ENCODE measurements around the gene ARAP3.

ARAP3 gene

DNA sequence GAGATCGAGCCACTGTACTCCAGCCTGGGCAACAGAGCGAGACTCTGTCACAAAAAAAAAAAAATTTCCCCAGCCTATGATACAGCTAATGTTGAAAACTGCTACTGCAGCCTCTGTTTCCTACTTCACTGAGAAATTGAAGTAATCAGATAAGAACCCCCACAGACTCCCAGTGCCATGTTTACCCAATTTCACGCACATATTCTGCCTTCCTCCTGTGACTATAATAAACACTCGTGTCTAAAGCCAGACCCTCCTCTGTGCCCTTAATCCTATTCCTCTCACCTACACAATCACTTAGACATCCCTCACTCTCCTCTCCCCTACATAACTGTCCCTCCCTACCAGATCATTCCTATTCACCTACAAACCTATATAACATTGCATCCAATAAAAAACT is 6.4 kb downstream of the ARAP3 start:
- no peaks in the 10 kb centered on the region for H3K27me3 ChIP-seq (ENCODE audit: control insufficient read depth in 5 of 5, insufficient read depth in 4 of 5, low read length in 5 of 5)
- no peak overlapping the region for H3K27ac ChIP-seq (ENCODE audit: low read depth, low read length)
- H3K9ac ChIP-seq (ENCODE audit: low read length in 5 of 5), result no peak overlapping the region
- no peaks in the 10 kb centered on the region for H3K9me3 ChIP-seq (ENCODE audit: control insufficient read depth in 5 of 5, low read length in 5 of 5)
- peaks cover 0 to 20% (median 3%) of the 10 kb centered on the region in 5 donors for H3K4me1 ChIP-seq (ENCODE audit: control insufficient read depth in 5 of 5, insufficient read depth in 5 of 5, low read length in 5 of 5)
- H3K4me3 ChIP-seq (ENCODE audit: low read depth in 1 of 5, low read length in 5 of 5), result no peak overlapping the region
- peaks cover 0 to 48% (median 24%) of the 10 kb centered on the region in 5 donors for H3K36me3 ChIP-seq (ENCODE audit: control insufficient read depth in 5 of 5, insufficient read depth in 5 of 5, low read length in 5 of 5)

DNA sequence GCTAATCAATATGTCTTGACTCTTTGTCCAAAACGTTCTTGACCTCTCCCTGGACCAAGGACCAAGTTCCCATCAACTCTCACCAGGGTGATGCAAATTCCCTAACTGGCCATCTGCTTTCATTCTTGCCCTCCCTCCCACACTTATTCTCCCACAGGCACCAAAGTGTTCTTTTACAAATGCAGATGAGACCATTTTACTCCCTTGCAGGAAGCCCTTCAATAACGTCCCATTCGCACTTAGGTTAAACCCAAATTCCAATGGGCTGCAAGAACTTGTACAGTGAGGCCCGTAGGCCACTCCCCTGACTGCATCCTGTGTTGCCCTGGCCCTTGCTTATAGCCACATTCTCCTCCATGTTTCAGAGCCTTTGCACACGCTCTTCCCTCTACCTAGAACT is 7.3 kb downstream of the ARAP3 start:
- Histone ChIP-seq H3K4me1 (ENCODE audit: control insufficient read depth in 5 of 5, insufficient read depth in 5 of 5, low read length in 5 of 5) (peaks cover 0 to 10% (median 2%) of the 10 kb centered on the region in 5 donors), H3K27ac (ENCODE audit: low read depth, low read length) (no peak overlapping the region), H3K9me3 (ENCODE audit: control insufficient read depth in 5 of 5, low read length in 5 of 5) (no peaks in the 10 kb centered on the region), H3K27me3 (ENCODE audit: control insufficient read depth in 5 of 5, insufficient read depth in 4 of 5, low read length in 5 of 5) (no peaks in the 10 kb centered on the region), H3K4me3 (ENCODE audit: low read depth in 1 of 5, low read length in 5 of 5) (no peak overlapping the region), H3K9ac (ENCODE audit: low read length in 5 of 5) (no peak overlapping the region), H3K36me3 (ENCODE audit: control insufficient read depth in 5 of 5, insufficient read depth in 5 of 5, low read length in 5 of 5) (peaks cover 0 to 53% (median 33%) of the 10 kb centered on the region in 5 donors)

DNA sequence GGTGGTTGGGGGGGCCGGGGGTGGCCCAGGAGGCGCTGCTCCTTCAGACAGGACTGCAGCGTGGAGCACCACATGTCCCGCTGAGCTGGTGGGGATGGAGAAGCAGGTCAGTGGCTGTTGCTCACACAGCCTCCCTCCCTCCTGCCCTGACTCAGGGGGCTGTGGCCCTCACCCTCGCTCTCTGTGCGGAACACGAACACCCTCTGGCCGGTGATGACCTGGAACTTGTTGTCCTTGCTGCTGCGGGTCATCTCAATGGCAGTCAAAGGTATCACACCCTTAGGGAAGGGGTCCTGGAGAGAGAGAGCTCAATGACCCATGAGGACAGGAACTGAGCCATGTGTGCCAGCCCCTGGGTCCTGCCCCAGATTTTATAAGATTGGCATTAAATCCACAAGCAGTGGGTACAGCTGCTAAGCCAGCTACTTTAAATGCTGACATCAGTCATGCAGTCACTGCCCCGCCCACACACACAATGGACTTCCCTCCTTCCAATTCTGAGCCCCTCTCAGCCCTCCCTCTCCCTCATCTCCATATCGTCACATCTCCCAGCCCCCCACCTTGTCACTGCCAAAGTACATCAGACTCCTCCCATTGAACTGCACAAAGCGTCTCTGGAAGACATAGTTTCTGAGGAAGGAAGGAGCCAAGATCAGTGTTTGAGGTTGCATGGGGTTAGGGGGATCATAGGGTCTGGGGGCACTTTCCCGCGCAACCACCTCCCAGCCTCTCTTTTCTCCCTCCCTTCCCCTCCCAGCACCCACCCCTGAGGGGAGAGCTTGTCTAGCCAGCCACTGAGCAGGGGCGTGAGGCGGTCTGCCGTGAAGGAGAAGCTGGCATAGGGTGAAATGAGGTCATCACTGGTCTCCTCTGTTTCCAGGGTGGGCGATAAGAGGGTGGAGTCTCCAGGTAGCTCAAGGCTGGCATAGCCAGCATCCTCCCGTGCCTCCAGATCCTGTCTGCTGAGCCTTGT is 8.9 kb downstream of the ARAP3 start:
- H3K9me3 ChIP-seq (ENCODE audit: control insufficient read depth in 5 of 5, low read length in 5 of 5), result no peaks in the 10 kb centered on the region
- H3K4me1 ChIP-seq (ENCODE audit: control insufficient read depth in 5 of 5, insufficient read depth in 5 of 5, low read length in 5 of 5), result peaks cover 0 to 3% (median 0%) of the 10 kb centered on the region in 5 donors
- H3K27ac ChIP-seq (ENCODE audit: low read depth, low read length), result no peak overlapping the region
- no peak overlapping the region for H3K4me3 ChIP-seq (ENCODE audit: low read depth in 1 of 5, low read length in 5 of 5)
- H3K9ac ChIP-seq (ENCODE audit: low read length in 5 of 5), result no peak overlapping the region
- no peaks in the 10 kb centered on the region for H3K27me3 ChIP-seq (ENCODE audit: control insufficient read depth in 5 of 5, insufficient read depth in 4 of 5, low read length in 5 of 5)
- H3K36me3 ChIP-seq (ENCODE audit: control insufficient read depth in 5 of 5, insufficient read depth in 5 of 5, low read length in 5 of 5), result peaks cover 0 to 61% (median 44%) of the 10 kb centered on the region in 5 donors

DNA sequence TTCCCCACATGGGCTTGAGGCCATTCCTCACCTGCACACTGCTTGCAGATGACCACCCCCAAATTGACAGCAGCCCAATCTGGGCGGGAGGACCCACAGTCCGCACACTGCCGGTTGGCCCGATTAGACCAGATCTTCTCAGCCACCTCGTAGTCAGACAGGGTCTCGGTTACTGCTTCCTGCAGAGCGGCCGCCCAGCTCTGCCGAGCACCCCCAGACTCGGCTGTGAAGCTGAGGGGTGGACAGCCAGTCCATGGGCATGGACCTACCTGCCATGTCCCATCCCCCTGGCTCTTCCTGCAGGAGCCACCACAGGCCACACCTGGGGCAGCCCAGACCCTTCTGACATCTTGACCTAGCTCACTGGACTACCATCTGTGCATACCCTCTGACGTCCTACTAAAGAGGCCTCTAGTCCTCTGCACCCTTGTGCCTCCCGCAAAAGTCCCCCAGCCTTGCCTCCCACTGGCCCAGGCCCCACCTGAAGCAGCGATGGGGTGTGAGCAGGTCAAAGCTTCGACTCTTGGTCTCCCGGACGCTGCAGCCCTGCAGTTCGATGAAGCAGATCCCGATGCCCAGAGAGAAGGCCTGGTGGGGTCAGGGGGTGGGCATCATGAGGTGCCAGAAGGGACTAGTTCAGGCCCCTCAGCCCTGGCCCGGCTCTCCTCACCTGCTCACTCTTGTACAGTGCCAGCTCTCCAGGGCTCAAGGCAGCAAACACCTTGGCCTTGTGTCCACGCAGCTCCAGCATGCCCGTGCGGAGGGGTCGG is 9.8 kb downstream of the ARAP3 start:
- H3K9ac ChIP-seq (ENCODE audit: low read length in 5 of 5), result no peak overlapping the region
- no peak overlapping the region for H3K4me3 ChIP-seq (ENCODE audit: low read depth in 1 of 5, low read length in 5 of 5)
- H3K27me3 ChIP-seq (ENCODE audit: control insufficient read depth in 5 of 5, insufficient read depth in 4 of 5, low read length in 5 of 5), result no peaks in the 10 kb centered on the region
- H3K4me1 ChIP-seq (ENCODE audit: control insufficient read depth in 5 of 5, insufficient read depth in 5 of 5, low read length in 5 of 5), result peaks cover 0 to 3% (median 0%) of the 10 kb centered on the region in 5 donors
- H3K9me3 ChIP-seq (ENCODE audit: control insufficient read depth in 5 of 5, low read length in 5 of 5), result no peaks in the 10 kb centered on the region
- H3K36me3 ChIP-seq (ENCODE audit: control insufficient read depth in 5 of 5, insufficient read depth in 5 of 5, low read length in 5 of 5), result peaks cover 0 to 59% (median 42%) of the 10 kb centered on the region in 5 donors
- H3K27ac ChIP-seq (ENCODE audit: low read depth, low read length), result no peak overlapping the region

DNA sequence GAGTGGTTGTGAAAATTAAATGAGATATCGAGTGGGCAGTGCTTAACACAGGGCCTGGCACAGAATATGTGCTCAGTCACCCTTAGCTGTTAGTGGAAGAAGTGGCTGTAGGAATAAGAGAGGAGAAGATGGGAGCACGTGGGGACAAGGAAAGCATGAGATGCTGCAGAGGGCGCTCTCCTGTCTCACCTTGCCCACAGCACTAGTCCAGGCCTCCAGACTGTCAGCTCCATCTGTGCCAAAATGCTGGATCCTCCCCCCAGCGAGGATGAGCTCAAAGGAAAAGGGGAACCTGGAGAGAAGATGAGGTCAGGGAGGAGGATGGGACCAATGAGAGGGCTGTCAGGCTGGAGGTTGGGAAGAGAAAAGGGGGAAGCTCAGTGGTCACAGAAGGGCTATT is 12.5 kb downstream of the ARAP3 start:
- H3K27ac ChIP-seq (ENCODE audit: low read depth, low read length), result no peak overlapping the region
- no peak overlapping the region for H3K4me3 ChIP-seq (ENCODE audit: low read depth in 1 of 5, low read length in 5 of 5)

DNA sequence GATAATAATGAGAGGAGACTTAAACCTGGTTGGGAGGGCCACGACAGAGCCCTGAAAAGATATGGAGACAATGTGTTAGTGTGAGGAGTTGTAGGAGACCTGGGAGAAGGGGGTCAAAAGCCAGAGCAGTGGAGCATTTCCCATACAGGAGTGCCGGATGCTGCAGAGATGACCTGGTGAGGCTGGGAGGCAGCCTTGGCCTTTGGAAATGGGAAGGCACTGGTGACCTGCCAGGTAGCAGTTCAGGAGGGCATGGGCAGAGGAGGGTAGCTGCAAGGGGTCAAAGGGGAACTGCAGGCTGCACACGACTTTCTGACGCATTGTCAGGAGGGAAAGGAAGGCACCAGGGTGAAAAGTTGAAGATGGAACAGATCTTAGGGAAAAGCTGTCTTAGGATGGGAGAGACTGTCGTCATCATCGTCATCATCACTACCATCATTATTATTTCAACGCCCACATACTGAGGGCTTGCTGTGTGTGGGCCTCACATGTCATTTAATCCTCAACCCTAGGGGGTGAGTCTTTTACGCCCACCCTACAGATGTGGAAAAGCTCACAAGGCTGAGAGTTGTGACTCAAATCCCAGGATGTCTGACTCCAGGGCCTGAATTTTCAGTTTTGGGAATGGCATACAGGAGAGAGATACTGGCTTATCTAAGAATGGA is 13.3 kb downstream of the ARAP3 start:
- H3K27ac ChIP-seq (ENCODE audit: low read depth, low read length), result no peak overlapping the region
- H3K9me3 ChIP-seq (ENCODE audit: control insufficient read depth in 5 of 5, low read length in 5 of 5), result no peaks in the 10 kb centered on the region
- H3K27me3 ChIP-seq (ENCODE audit: control insufficient read depth in 5 of 5, insufficient read depth in 4 of 5, low read length in 5 of 5), result no peaks in the 10 kb centered on the region
- H3K9ac ChIP-seq (ENCODE audit: low read length in 5 of 5), result no peak overlapping the region
- peaks cover 0 to 7% (median 3%) of the 10 kb centered on the region in 5 donors for H3K4me1 ChIP-seq (ENCODE audit: control insufficient read depth in 5 of 5, insufficient read depth in 5 of 5, low read length in 5 of 5)
- H3K36me3 ChIP-seq (ENCODE audit: control insufficient read depth in 5 of 5, insufficient read depth in 5 of 5, low read length in 5 of 5), result peaks cover 0 to 56% (median 42%) of the 10 kb centered on the region in 5 donors
- no peak overlapping the region for H3K4me3 ChIP-seq (ENCODE audit: low read depth in 1 of 5, low read length in 5 of 5)

More for the DNA sequence above, 12.5 kb downstream of the ARAP3 start:
- H3K27me3 ChIP-seq (ENCODE audit: control insufficient read depth in 5 of 5, insufficient read depth in 4 of 5, low read length in 5 of 5), result no peaks in the 10 kb centered on the region
- peaks cover 0 to 7% (median 3%) of the 10 kb centered on the region in 5 donors for H3K4me1 ChIP-seq (ENCODE audit: control insufficient read depth in 5 of 5, insufficient read depth in 5 of 5, low read length in 5 of 5)
- H3K9ac ChIP-seq (ENCODE audit: low read length in 5 of 5), result no peak overlapping the region
- H3K36me3 ChIP-seq (ENCODE audit: control insufficient read depth in 5 of 5, insufficient read depth in 5 of 5, low read length in 5 of 5), result peaks cover 0 to 57% (median 42%) of the 10 kb centered on the region in 5 donors
- H3K9me3 ChIP-seq (ENCODE audit: control insufficient read depth in 5 of 5, low read length in 5 of 5), result no peaks in the 10 kb centered on the region

DNA sequence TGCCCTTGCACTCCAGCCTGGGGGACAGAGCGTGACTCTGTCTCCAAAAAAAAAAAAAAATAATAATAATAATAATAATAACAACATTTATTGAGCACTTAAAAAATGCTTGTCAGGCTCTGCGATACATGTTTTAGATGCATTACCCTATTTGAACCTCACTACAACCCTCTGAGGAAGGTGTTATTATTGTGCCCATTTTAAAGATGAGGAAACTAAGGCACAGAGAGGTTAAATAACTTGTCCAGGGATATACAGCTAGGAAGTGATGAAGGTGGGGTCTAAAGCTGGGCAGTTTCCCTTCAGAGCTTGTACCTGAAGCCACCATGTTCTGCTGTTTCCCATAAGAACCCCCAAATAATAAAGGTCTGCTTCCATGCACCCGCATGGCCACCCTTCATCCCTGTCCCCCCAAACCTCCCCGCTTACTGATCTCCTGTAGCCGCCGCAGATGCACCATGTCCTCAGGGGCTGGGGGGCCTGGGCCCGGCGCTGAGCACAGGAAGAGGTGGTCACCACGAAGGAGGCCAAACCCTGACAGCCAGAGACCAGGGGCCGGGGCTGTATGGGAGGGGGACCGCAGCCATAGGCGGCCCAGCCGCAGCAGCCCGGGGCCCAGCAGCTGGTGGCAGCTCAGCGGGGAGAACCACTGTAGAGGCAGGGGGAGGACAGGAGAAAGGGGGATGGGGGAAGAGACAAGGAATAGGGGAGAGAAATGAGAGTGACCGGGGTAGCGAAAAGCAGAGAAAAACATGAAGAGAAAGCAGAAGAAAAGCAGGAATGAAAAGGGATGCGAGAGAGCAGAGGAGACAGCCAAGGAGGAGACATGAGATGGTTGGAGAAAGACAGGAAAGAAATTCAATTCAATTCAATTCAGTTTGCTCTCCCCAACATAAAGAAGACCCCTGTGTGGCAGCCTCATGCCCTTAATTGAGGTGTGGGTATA is 15.8 kb downstream of the ARAP3 start:
- no peak overlapping the region for H3K4me3 ChIP-seq (ENCODE audit: low read depth in 1 of 5, low read length in 5 of 5)
- H3K9ac ChIP-seq (ENCODE audit: low read length in 5 of 5), result no peak overlapping the region
- no peaks in the 10 kb centered on the region for H3K9me3 ChIP-seq (ENCODE audit: control insufficient read depth in 5 of 5, low read length in 5 of 5)
- H3K4me1 ChIP-seq (ENCODE audit: control insufficient read depth in 5 of 5, insufficient read depth in 5 of 5, low read length in 5 of 5), result peaks cover 0 to 6% (median 3%) of the 10 kb centered on the region in 5 donors
- no peak overlapping the region for H3K27ac ChIP-seq (ENCODE audit: low read depth, low read length)
- H3K27me3 ChIP-seq (ENCODE audit: control insufficient read depth in 5 of 5, insufficient read depth in 4 of 5, low read length in 5 of 5), result no peaks in the 10 kb centered on the region
- peaks cover 0 to 49% (median 35%) of the 10 kb centered on the region in 5 donors for H3K36me3 ChIP-seq (ENCODE audit: control insufficient read depth in 5 of 5, insufficient read depth in 5 of 5, low read length in 5 of 5)

DNA sequence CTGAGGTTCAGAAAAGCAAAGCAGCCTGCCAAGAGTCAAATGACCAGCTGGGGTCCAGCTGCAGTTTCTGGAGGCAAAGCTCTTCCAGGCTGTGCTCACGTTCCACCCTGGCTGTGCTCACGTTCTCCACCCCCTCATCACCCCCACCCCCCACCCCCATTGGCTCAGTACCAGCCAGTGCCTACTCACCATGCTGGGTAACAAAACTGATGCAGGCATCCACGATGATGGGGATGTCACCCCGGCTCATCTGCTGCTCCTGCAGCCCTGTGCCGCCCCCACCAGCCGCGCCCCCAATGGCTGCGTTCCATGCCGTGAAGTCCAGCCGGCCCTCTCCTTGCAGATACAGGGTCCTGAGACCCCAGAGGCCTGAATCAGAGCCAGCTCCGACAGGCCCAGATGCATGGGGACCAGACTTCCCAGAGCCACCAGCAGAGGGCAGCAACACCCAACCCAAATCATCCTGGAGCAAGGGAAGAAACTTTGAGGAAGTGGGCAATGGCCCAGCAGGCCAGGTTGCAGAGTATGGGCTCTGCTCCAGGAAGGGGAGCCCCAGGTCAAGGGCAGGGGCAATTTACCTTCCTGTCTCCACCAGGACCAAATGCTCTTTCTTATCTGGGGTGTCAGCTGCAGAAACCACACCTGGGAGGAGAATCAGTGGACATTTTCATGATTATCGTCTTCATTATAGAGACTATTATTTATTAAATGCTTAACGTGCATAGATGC is 17.1 kb downstream of the ARAP3 start:
- peaks cover 0 to 43% (median 27%) of the 10 kb centered on the region in 5 donors for H3K36me3 ChIP-seq (ENCODE audit: control insufficient read depth in 5 of 5, insufficient read depth in 5 of 5, low read length in 5 of 5)
- no peaks in the 10 kb centered on the region for H3K27me3 ChIP-seq (ENCODE audit: control insufficient read depth in 5 of 5, insufficient read depth in 4 of 5, low read length in 5 of 5)
- peaks cover 0 to 6% (median 3%) of the 10 kb centered on the region in 5 donors for H3K4me1 ChIP-seq (ENCODE audit: control insufficient read depth in 5 of 5, insufficient read depth in 5 of 5, low read length in 5 of 5)
- no peak overlapping the region for H3K27ac ChIP-seq (ENCODE audit: low read depth, low read length)
- H3K9ac ChIP-seq (ENCODE audit: low read length in 5 of 5), result no peak overlapping the region
- H3K4me3 ChIP-seq (ENCODE audit: low read depth in 1 of 5, low read length in 5 of 5), result no peak overlapping the region
- H3K9me3 ChIP-seq (ENCODE audit: control insufficient read depth in 5 of 5, low read length in 5 of 5), result no peaks in the 10 kb centered on the region
